Hepatocyte (in vitro differentiated cells): ENCODE data around the gene TMEM95. TPM values are rescaled to one million over a fixed set of nuclear protein-coding genes. Genes with fewer than 3 reads are reported as not detected.

Experiments used
- DNase-seq: peaks from one replicate; pipeline ENCODE4 v3.0.0-alpha.2; 2016; ENCODE audit warnings: low spot score
- H2AFZ ChIP-seq: fragments of 200-600 bp; sonication (generic); 2 replicates; pipeline ENCODE4 v1.6.0; 2016; ENCODE audit warnings: antibody characterized with exemption, mild to moderate bottlenecking
- H3K27ac ChIP-seq: fragments of 200-600 bp; sonication (generic); 2 replicates; pipeline ENCODE4 v1.5.1; 2016; ENCODE audit warnings: mild to moderate bottlenecking
- H3K27me3 ChIP-seq: fragments of 200-600 bp; sonication (generic); 2 replicates; pipeline ENCODE4 v1.6.1; 2016
- H3K36me3 ChIP-seq: fragments of 200-600 bp; sonication (generic); replicated peaks from 2 replicates; pipeline ENCODE4 v1.5.1; 2016; ENCODE audit warnings: low read depth; ENCODE audit not compliant: insufficient read depth
- H3K4me1 ChIP-seq: fragments of 200-600 bp; sonication (generic); 2 replicates; pipeline ENCODE4 v1.5.1; 2016; ENCODE audit warnings: mild to moderate bottlenecking, moderate library complexity; ENCODE audit not compliant: insufficient read depth
- H3K4me2 ChIP-seq: fragments of 200-600 bp; sonication (generic); 2 replicates; pipeline ENCODE4 v1.6.0; 2016
- H3K4me3 ChIP-seq: fragments of 200-600 bp; sonication (generic); 2 replicates; pipeline ENCODE4 v1.5.1; 2016; ENCODE audit warnings: mild to moderate bottlenecking
- H3K79me2 ChIP-seq: fragments of 200-600 bp; sonication (generic); 2 replicates; pipeline ENCODE4 v1.6.0; 2017; ENCODE audit warnings: mild to moderate bottlenecking
- H3K9me2 ChIP-seq: fragments of 200-600 bp; sonication (generic); replicated peaks from 2 replicates; pipeline ENCODE4 v1.6.0; 2017; ENCODE audit warnings: mild to moderate bottlenecking; ENCODE audit not compliant: insufficient read depth
- H3K9me3 ChIP-seq: fragments of 200-600 bp; sonication (generic); 2 replicates; pipeline ENCODE4 v1.5.1; 2016; ENCODE audit warnings: low read depth, mild to moderate bottlenecking
- H4K20me1 ChIP-seq: fragments of 200-600 bp; sonication (generic); 2 replicates; pipeline ENCODE4 v1.6.0; 2016; ENCODE audit warnings: mild to moderate bottlenecking; ENCODE audit not compliant: insufficient read depth, poor library complexity, severe bottlenecking
- CTCF ChIP-seq: fragments of 200-600 bp; sonication (generic); IDR thresholded peaks from 2 replicates; pipeline ENCODE4 v1.5.1; 2016; ENCODE audit warnings: antibody characterized with exemption, mild to moderate bottlenecking; ENCODE audit not compliant: poor library complexity
- EZH2 ChIP-seq: fragments of 200-600 bp; sonication (generic); IDR thresholded peaks from 2 replicates; pipeline ENCODE4 v1.6.1; 2016; ENCODE audit warnings: antibody characterized with exemption, mild to moderate bottlenecking, borderline replicate concordance
- EZH2phosphoT487 ChIP-seq: fragments of 200-600 bp; sonication (generic); IDR thresholded peaks from one replicate; pipeline ENCODE4 v1.6.1; 2018; ENCODE audit warnings: antibody characterized with exemption, mild to moderate bottlenecking, low read depth, moderate library complexity; ENCODE audit not compliant: unreplicated experiment, severe bottlenecking
- WGBS: methylation state at CpG from one replicate; pipeline ENCODE4 v1.1.6; 2016; ENCODE audit warnings: low lambda C conversion rate; ENCODE audit errors: missing lambda C conversion rate; 5-methylcytosine and 5-hydroxymethylcytosine counted together
- polyA plus RNA-seq: library from polyadenylated mRNA; unstranded; fragments of >200 nt; fragmentation: Nextera tagmentation; extraction: Ambion mirVana; gene quantifications from 2 replicates; pipeline ENCODE4 v1.2.1, GENCODE V29; 2016
- total RNA-seq: library from RNA; depleted of rRNA; stranded (reverse); fragments of >200 nt; gene quantifications from 2 replicates; pipeline ENCODE4 v1.2.3, GENCODE V29; 2014

TMEM95 gene
- total and polyA plus RNA-seq, 2 experiments from 2014 or later, result not detected

GRCh38 chr17:7352910-7353635, 1.9 kb upstream of the TMEM95 start:
- TF ChIP-seq CTCF (no peak), EZH2 (no peak), EZH2phosphoT487 (no peak)
- peak overlapping the region; percentile 94 for H3K4me2 ChIP-seq
- H2AFZ ChIP-seq, result no peak overlapping the region
- peaks cover 5% of the 10 kb centered on the region for H4K20me1 ChIP-seq
- H3K4me1 ChIP-seq, result peaks cover 37% of the 10 kb centered on the region
- 96% methylated on average over 36 of the region's 37 CpGs for WGBS
- peak; percentile 11 for DNase-seq
- H3K27me3 ChIP-seq, result no peaks in the 10 kb centered on the region
- H3K27ac ChIP-seq, result peak overlapping the region; percentile 100
- H3K4me3 ChIP-seq, result no peak overlapping the region
- peaks cover 21% of the 10 kb centered on the region for H3K79me2 ChIP-seq
- H3K9me2 ChIP-seq, result no peaks in the 10 kb centered on the region
- H3K9me3 ChIP-seq, result no peaks in the 10 kb centered on the region
- H3K36me3 ChIP-seq, result no peaks in the 10 kb centered on the region

- Histone ChIP-seq H3K4me3 (no peak overlapping the region), H3K36me3 (no peaks in the 10 kb centered on the region), H4K20me1 (peaks cover 5% of the 10 kb centered on the region), H3K9me3 (no peaks in the 10 kb centered on the region), H3K27ac (peak overlapping the region; percentile 49), H3K4me2 (peak overlapping the region; percentile 94), H3K27me3 (no peaks in the 10 kb centered on the region), H3K4me1 (peaks cover 32% of the 10 kb centered on the region), H3K9me2 (no peaks in the 10 kb centered on the region), H3K79me2 (peaks cover 21% of the 10 kb centered on the region), H2AFZ (no peak overlapping the region)
- WGBS, result 84% methylated on average over 9 of the region's 9 CpGs
- TF ChIP-seq EZH2, result no peak
- no peak for TF ChIP-seq EZH2phosphoT487
- TF ChIP-seq CTCF, result no peak
- DNase-seq, result peak; percentile 75
Observed at GRCh38 chr17:7354262-7354843, 603 bp upstream of the TMEM95 start.

- Histone ChIP-seq H4K20me1 (no peaks in the 10 kb centered on the region), H3K27ac (no peak overlapping the region), H3K79me2 (peaks cover 21% of the 10 kb centered on the region), H3K4me2 (peak overlapping the region; percentile 94), H3K4me1 (peaks cover 25% of the 10 kb centered on the region), H3K4me3 (no peak overlapping the region), H3K36me3 (no peaks in the 10 kb centered on the region), H3K9me3 (no peaks in the 10 kb centered on the region), H2AFZ (no peak overlapping the region), H3K27me3 (no peaks in the 10 kb centered on the region), H3K9me2 (no peaks in the 10 kb centered on the region)
- no peak for DNase-seq
- WGBS, result 98% methylated on average over 8 of the region's 8 CpGs
- TF ChIP-seq EZH2 (no peak), CTCF (no peak), EZH2phosphoT487 (no peak)
Observed at GRCh38 chr17:7355573-7355972, 617 bp downstream of the TMEM95 start.
